ENCODE measurements around the gene MICAL2. TPM values are rescaled to one million over a fixed set of nuclear protein-coding genes. Genes with fewer than 3 reads are reported as not detected.

The MICAL2 gene
- total RNA-seq, 1 experiment from 2014 or later, result 62.9 TPM

- no peaks in the 10 kb centered on the region for H3K9me3 ChIP-seq (ENCODE audit: low read length)
- H3K79me2 ChIP-seq (ENCODE audit: low read length), result no peaks in the 10 kb centered on the region
- ATAC-seq (no peak), DNase-seq (no peak)
- H3K36me3 ChIP-seq (ENCODE audit: low read depth, low read length), result peaks cover 42% of the 10 kb centered on the region
- intact Hi-C loops (cut with micrococcal nuclease), result no loop called here
- no peaks in the 10 kb centered on the region for H3F3A ChIP-seq (ENCODE audit: low read length, unreplicated experiment)
- H3K4me1 ChIP-seq (ENCODE audit: insufficient read depth, low read length), result peaks cover 46% of the 10 kb centered on the region
- ChIA-PET POLR2A (ENCODE audit: unreplicated experiment) (interaction anchor here (0.6 kb wide), 1 partner anchor 83 kb away, joined by 6 read pairs; no protein-coding TSS in a partner anchor), CTCF (no interaction called here)
- no peaks in the 10 kb centered on the region for H3K27me3 ChIP-seq (ENCODE audit: low read length)
- TF ChIP-seq CTCF (conservative IDR thresholded peaks at IDR 0.05; ENCODE audit: low read depth, low read length) (no peak), EZH2 (IDR thresholded peaks at IDR 0.05; ENCODE audit: low read length, unreplicated experiment) (no peak), EZH2phosphoT487 (IDR thresholded peaks at IDR 0.05; ENCODE audit: borderline replicate concordance, low read length) (no peak)
- no peaks in the 10 kb centered on the region for H4K20me1 ChIP-seq (ENCODE audit: low read length)
- BruUV-seq (replicated peaks), result no TSS peak
- H3K9ac ChIP-seq (ENCODE audit: low read length), result no peak overlapping the region
- no peaks in the 10 kb centered on the region for H3K9me2 ChIP-seq (replicated peaks; ENCODE audit: low read length)
- H3K4me2 ChIP-seq (ENCODE audit: low read length), result no peak overlapping the region
- no peak overlapping the region for H2AFZ ChIP-seq (ENCODE audit: low read length)
- H3K27ac ChIP-seq (ENCODE audit: low read length), result no peak overlapping the region
- H3K4me3 ChIP-seq (ENCODE audit: low read length), result no peak overlapping the region
These were observed 115.7 kb downstream of the MICAL2 start for GRCh38 chr11:12226093-12226492.

GRCh38 chr11:12229450-12230229, 119.2 kb downstream of the MICAL2 start:
- peaks cover 59% of the 10 kb centered on the region for H3K4me1 ChIP-seq (ENCODE audit: insufficient read depth, low read length)
- peak overlapping the region; percentile 97 for H3K27ac ChIP-seq (ENCODE audit: low read length)
- no peak overlapping the region for H2AFZ ChIP-seq (ENCODE audit: low read length)
- H3K9ac ChIP-seq (ENCODE audit: low read length), result peak overlapping the region; percentile 77
- H3K27me3 ChIP-seq (ENCODE audit: low read length), result no peaks in the 10 kb centered on the region
- H4K20me1 ChIP-seq (ENCODE audit: low read length), result no peaks in the 10 kb centered on the region
- no peaks in the 10 kb centered on the region for H3K9me3 ChIP-seq (ENCODE audit: low read length)
- H3K9me2 ChIP-seq (replicated peaks; ENCODE audit: low read length), result no peaks in the 10 kb centered on the region
- H3K36me3 ChIP-seq (ENCODE audit: low read depth, low read length), result peaks cover 51% of the 10 kb centered on the region
- H3K79me2 ChIP-seq (ENCODE audit: low read length), result no peaks in the 10 kb centered on the region
- H3F3A ChIP-seq (ENCODE audit: low read length, unreplicated experiment), result no peaks in the 10 kb centered on the region
- TSS peak; percentile 77 for BruUV-seq (replicated peaks)
- peak overlapping the region; percentile 49 for H3K4me2 ChIP-seq (ENCODE audit: low read length)
- DNase-seq (peak; percentile 82), ATAC-seq (peak; percentile 79)
- TF ChIP-seq EZH2 (IDR thresholded peaks at IDR 0.05; ENCODE audit: low read length, unreplicated experiment) (no peak), CTCF (conservative IDR thresholded peaks at IDR 0.05; ENCODE audit: low read depth, low read length) (no peak), EZH2phosphoT487 (IDR thresholded peaks at IDR 0.05; ENCODE audit: borderline replicate concordance, low read length) (no peak)
- CTCF ChIA-PET, result no interaction called here
- POLR2A ChIA-PET (ENCODE audit: unreplicated experiment), result interaction anchor here (0.7 to 1.2 kb wide), 2 partner anchors 54 to 66 kb away, joined by 4 to 5 read pairs; no protein-coding TSS in a partner anchor
- no peak overlapping the region for H3K4me3 ChIP-seq (ENCODE audit: low read length)
- intact Hi-C loops (cut with micrococcal nuclease), result loop anchor here (1.0 kb wide), 1 partner anchor 65 kb away; no protein-coding TSS in a partner anchor

- peak overlapping the region; percentile 60 for H3K9ac ChIP-seq (ENCODE audit: low read length)
These were observed 121.8 kb downstream of the MICAL2 start for GRCh38 chr11:12232160-12232559.

More at GRCh38 chr11:12232160-12232559, 121.8 kb downstream of the MICAL2 start:
- ChIA-PET CTCF (no interaction called here), POLR2A (ENCODE audit: unreplicated experiment) (no interaction called here)
- intact Hi-C loops (cut with micrococcal nuclease), result loop anchor here (2.0 kb wide), 1 partner anchor 49 kb away; no protein-coding TSS in a partner anchor
- no peaks in the 10 kb centered on the region for H3K9me3 ChIP-seq (ENCODE audit: low read length)
- H3K36me3 ChIP-seq (ENCODE audit: low read depth, low read length), result peaks cover 42% of the 10 kb centered on the region
- peak overlapping the region; percentile 97 for H3K27ac ChIP-seq (ENCODE audit: low read length)
- peaks cover 66% of the 10 kb centered on the region for H3K4me1 ChIP-seq (ENCODE audit: insufficient read depth, low read length)
- H3K79me2 ChIP-seq (ENCODE audit: low read length), result no peaks in the 10 kb centered on the region
- H3F3A ChIP-seq (ENCODE audit: low read length, unreplicated experiment), result no peaks in the 10 kb centered on the region
- H3K9me2 ChIP-seq (replicated peaks; ENCODE audit: low read length), result no peaks in the 10 kb centered on the region
- peak; percentile 26 for DNase-seq
- no peak for ATAC-seq
- no peaks in the 10 kb centered on the region for H3K27me3 ChIP-seq (ENCODE audit: low read length)
- BruUV-seq (replicated peaks), result no TSS peak
- no peak overlapping the region for H3K4me3 ChIP-seq (ENCODE audit: low read length)
- no peak for TF ChIP-seq CTCF (conservative IDR thresholded peaks at IDR 0.05; ENCODE audit: low read depth, low read length)
- TF ChIP-seq EZH2 (IDR thresholded peaks at IDR 0.05; ENCODE audit: low read length, unreplicated experiment), result no peak
- no peak for TF ChIP-seq EZH2phosphoT487 (IDR thresholded peaks at IDR 0.05; ENCODE audit: borderline replicate concordance, low read length)
- H3K4me2 ChIP-seq (ENCODE audit: low read length), result no peak overlapping the region
- H4K20me1 ChIP-seq (ENCODE audit: low read length), result no peaks in the 10 kb centered on the region
- no peak overlapping the region for H2AFZ ChIP-seq (ENCODE audit: low read length)

All from PC-3 (cell line).